HG03469 (cell line): Measurements from ENCODE around the gene PRRT3.
"Not testable (repeated sequence)": the region's sequence is repeated elsewhere in the genome, so short reads cannot be mapped to it uniquely, and the experiment has no call there.

ENCODE experiments used
- ATAC-seq: cut with Tn5 transposase; IDR thresholded peaks from one replicate; pipeline ENCODE4 v1.9.1; 2021; ENCODE audit warnings: mild to moderate bottlenecking, moderate library complexity, moderate number of reproducible peaks; ENCODE audit not compliant: unreplicated experiment

Gene PRRT3

GRCh38 chr3:9899289-9899791 lies 52.9 kb downstream of the PRRT3 start:
- ATAC-seq: no peak

- no peak for ATAC-seq
Measured at GRCh38 chr3:9898467-9899241, 53.6 kb downstream of the PRRT3 start.

DNA sequence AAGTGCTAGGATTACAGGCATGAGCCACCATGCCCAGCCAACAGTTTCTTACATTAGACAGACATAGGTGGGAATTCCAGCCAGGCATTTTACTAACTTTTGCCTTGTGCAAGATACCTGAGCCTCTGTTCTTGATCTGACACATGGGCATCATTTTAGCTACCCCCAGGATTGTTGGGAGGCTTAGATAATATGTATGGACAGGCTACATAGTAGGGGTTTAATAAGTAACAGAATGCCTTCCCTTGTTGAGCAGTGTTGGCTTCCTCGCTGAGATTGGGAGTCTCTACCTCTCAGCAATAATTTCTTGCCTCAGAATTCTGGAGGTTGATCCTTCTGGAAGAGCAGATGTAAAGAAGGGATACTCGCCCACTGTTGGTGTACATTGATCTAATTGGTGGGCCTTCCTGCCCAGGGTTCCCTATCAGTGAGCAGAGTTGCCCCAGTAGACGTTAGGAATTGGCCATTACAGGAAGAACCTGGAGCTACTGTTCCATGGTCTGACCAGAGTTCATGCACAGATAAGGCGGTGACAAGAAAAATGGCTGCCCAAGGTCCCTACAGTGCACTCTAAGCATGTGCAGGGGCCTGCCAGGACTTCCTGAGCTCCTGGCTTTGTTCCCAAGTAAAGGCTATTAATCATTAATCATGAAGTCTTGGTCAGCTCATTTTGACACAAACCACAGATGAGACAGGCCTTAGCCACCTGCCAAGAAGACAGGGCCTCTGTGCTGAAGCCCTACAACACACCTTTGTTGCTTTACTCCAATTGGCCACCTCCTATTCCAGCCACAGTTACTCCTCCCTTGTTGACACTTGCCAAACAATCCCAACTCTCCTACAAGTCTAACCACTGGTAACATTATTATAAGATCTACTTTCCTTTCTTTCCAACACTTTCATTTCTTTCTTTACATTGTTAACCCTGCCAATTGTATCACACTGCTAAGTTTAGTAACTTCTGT lies 54.5 kb downstream of the PRRT3 start:
- ATAC-seq: no peak

GRCh38 chr3:9896755-9897407 lies 55.3 kb downstream of the PRRT3 start:
- not testable (repeated sequence) for ATAC-seq

DNA sequence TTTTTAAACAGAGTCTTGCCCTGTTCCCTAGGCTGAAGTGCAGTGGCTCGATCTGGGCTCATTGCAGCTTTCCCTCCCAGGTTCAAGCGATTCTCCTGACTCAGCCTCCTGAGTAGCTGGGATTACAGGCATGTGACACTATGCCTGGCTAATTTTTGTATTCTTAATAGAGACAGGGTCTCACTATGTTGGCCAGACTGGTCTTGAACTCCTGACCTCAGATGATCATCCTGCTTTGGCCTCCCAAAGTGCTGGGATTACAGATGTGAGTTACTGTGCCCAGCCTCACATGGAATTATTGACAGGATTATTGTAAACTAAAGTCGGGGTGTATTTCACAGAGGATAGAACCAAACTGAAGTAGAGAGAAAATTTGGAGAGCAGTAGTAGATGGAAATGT lies 56.5 kb downstream of the PRRT3 start:
- ATAC-seq: not testable (repeated sequence)
